Activated CD4-positive, alpha-beta T cell treated with anti-CD3 and anti-CD28 coated beads for 36 hours (primary cell): ENCODE data around the gene ZCCHC14. TPM values are rescaled to one million over a fixed set of nuclear protein-coding genes. Genes with fewer than 3 reads are reported as not detected.

Experiments
- total RNA-seq, 2 experiments: library from RNA; stranded (reverse); gene quantifications; one replicate each; pipeline ENCODE4 v1.2.3, GENCODE V29; 2021

Gene ZCCHC14
- total RNA-seq, 2 experiments from 2014 or later = 10.1 to 12.9 TPM

Other genes starting within 250 kb of the ZCCHC14 start
- 10 to 100 TPM in 1 of 2 experiments, 1 to 10 TPM in 1; 5.6 to 12.8 TPM for gene C16orf95, start 175.6 kb downstream of the ZCCHC14 start, total RNA-seq
- gene FBXO31, start 109.2 kb downstream of the ZCCHC14 start, total RNA-seq = 10 to 100 TPM; 26.8 to 33.0 TPM
- 10 to 100 TPM; 49.7 to 62.1 TPM for gene MAP1LC3B, start 100.7 kb downstream of the ZCCHC14 start, total RNA-seq
- under 1 TPM; 0.14 to 0.19 TPM for gene JPH3, start 109.5 kb upstream of the ZCCHC14 start, total RNA-seq